ENCODE results near the gene HLA-DOB. TPM values are rescaled to one million over a fixed set of nuclear protein-coding genes. Genes with fewer than 3 reads are reported as not detected.

The HLA-DOB gene
- total RNA-seq, 2 experiments from 2014 or later = 48.1 to 57.1 TPM

DNA sequence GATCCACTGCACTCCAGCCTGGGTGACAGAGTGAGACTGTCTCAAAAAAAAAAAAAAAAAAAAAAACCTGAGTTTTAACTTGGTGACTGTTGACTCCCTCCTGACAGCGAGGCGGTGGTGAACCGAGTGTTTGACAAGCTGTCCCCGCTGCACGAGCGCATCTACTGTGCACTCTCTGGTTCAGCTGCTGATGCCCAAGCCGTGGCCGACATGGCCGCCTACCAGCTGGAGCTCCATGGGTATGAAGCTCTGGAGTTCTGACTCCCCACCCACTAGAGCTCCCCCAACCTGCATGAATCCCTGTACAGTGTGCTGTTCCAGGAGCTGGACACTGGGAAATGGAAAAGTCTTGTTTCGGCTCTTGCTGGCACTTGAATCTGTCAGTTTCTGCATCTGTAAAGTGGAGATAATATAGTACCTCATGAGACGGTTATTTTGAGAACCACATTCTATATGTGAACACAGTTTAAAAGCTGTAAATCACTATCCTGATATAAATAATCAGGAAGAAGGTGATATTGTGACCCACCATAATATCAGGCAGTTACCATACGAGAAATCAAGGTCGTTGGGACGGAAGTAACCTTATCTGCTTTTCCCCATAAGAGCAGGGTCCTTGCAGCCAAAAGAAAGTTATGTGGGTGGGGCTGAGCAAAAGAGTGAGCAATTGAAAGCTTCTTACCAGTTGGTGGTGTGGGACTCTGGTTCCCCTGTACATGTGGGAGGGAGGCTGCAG is 40.5 kb upstream of the HLA-DOB start:
- H3K4me3 ChIP-seq (ENCODE audit: low read depth, low read length, poor library complexity, severe bottlenecking) = no peak overlapping the region
- H3K36me3 ChIP-seq (ENCODE audit: insufficient read depth, low read length) = peaks cover 46% of the 10 kb centered on the region
- peaks cover 76% of the 10 kb centered on the region for H3K4me1 ChIP-seq (ENCODE audit: insufficient read depth, low read length, poor library complexity, severe bottlenecking)
- TF ChIP-seq CTCF (conservative IDR thresholded peaks at IDR 0.05; ENCODE audit: low read length) (no peak), EZH2phosphoT487 (IDR thresholded peaks at IDR 0.05; ENCODE audit: borderline replicate concordance, low read depth, low read length) (no peak)
- H3K9me3 ChIP-seq (ENCODE audit: low read length) = no peaks in the 10 kb centered on the region
- H3K4me2 ChIP-seq (ENCODE audit: low read length) = peak overlapping the region; percentile 31; the same call in 1 of the 2 replicates
- H4K20me1 ChIP-seq (ENCODE audit: insufficient read depth, low read length) = no peaks in the 10 kb centered on the region
- no peak overlapping the region for H2AFZ ChIP-seq (ENCODE audit: low read length)
- peaks cover 31% of the 10 kb centered on the region for H3K79me2 ChIP-seq (ENCODE audit: insufficient read depth, low read depth, low read length)
- DNase-seq (ENCODE audit: low spot score) = no peak
- intact Hi-C loops (cut with micrococcal nuclease; ENCODE audit: unreplicated experiment) = no loop called here
- POLR2A ChIA-PET = interaction anchor here (0.6 to 7.7 kb wide), 5 partner anchors 10 to 88 kb away, joined by 3 to 88 read pairs (median 11); partner anchors contain the start of genes PSMB8 and TAP2
- peak overlapping the region; percentile 7 for H3K27ac ChIP-seq (ENCODE audit: low read depth, low read length, poor library complexity, severe bottlenecking)
- no TSS peak for BruUV-seq (replicated peaks)
- CTCF ChIA-PET (ENCODE audit: unreplicated experiment) = interaction anchor here (1.2 to 4.7 kb wide), 3 partner anchors 11 to 19 kb away, joined by 3 to 17 read pairs (median 10); partner anchors contain the start of gene TAP2
- no peaks in the 10 kb centered on the region for H3K9me2 ChIP-seq (ENCODE audit: insufficient read depth, low read length)

DNA sequence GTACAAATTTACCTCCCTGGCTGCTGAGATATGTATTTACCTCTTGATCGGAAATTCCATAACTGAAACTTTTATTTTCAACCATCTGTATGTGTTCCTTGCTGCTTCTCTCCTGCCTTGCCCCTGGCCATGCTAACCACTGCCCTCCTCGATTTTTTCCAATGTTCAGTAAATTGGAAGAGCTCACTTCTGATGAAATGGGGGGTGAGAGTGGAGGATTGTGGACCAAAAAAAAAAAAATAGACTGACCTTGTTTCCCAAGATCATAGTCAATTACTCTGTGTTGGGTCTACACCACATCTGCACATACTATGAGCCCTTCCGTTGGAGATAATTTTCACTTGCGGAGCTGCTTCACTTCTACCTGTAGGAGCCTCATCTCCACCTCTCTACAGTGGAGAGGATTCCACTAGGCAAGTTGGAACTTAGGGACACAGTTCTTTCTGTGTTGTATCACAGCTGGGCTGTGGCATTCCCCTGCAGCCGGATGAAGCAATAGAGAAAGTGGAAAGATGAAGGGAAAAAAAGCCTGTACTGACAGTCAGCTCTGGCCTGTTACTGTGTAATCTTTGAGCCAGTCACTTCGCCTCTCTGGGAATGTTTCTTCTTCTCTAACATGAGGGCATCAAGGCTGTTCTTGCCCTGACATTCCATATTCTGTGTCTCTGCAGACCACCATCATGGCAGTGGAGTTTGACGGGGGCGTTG is 38.8 kb upstream of the HLA-DOB start:
- H3K36me3 ChIP-seq (ENCODE audit: insufficient read depth, low read length) = peaks cover 52% of the 10 kb centered on the region
- POLR2A ChIA-PET = interaction anchor here (0.6 to 7.7 kb wide), 11 partner anchors 9 to 457 kb away, joined by 3 to 88 read pairs (median 5); partner anchors contain the start of genes PSMB8 and TAP2
- H3K9me3 ChIP-seq (ENCODE audit: low read length) = no peaks in the 10 kb centered on the region
- peak overlapping the region; percentile 83 for H3K4me3 ChIP-seq (ENCODE audit: low read depth, low read length, poor library complexity, severe bottlenecking)
- peak overlapping the region; percentile 83 for H3K27ac ChIP-seq (ENCODE audit: low read depth, low read length, poor library complexity, severe bottlenecking)
- intact Hi-C loops (cut with micrococcal nuclease; ENCODE audit: unreplicated experiment) = no loop called here
- peak overlapping the region; percentile 49; the same call in 1 of the 2 replicates for H2AFZ ChIP-seq (ENCODE audit: low read length)
- no peaks in the 10 kb centered on the region for H4K20me1 ChIP-seq (ENCODE audit: insufficient read depth, low read length)
- DNase-seq (ENCODE audit: low spot score) = no peak
- H3K4me1 ChIP-seq (ENCODE audit: insufficient read depth, low read length, poor library complexity, severe bottlenecking) = peaks cover 75% of the 10 kb centered on the region
- CTCF ChIA-PET (ENCODE audit: unreplicated experiment) = interaction anchor here (0.5 to 4.7 kb wide), 4 partner anchors 10 to 638 kb away, joined by 3 to 17 read pairs (median 4); partner anchors contain the start of gene TAP2
- no peak for TF ChIP-seq CTCF (conservative IDR thresholded peaks at IDR 0.05; ENCODE audit: low read length)
- H3K79me2 ChIP-seq (ENCODE audit: insufficient read depth, low read depth, low read length) = peaks cover 42% of the 10 kb centered on the region
- BruUV-seq (replicated peaks) = no TSS peak
- no peaks in the 10 kb centered on the region for H3K9me2 ChIP-seq (ENCODE audit: insufficient read depth, low read length)
- H3K4me2 ChIP-seq (ENCODE audit: low read length) = peak overlapping the region; percentile 99
